Measurements from ENCODE around the gene NDUFS6. TPM values are rescaled to one million over a fixed set of nuclear protein-coding genes. Genes with fewer than 3 reads are reported as not detected.
A peak's percentile ranks its signal among the peaks of the same experiment; 100 is the strongest.

NDUFS6 gene
- total RNA-seq, 1 donor from 2014 or later = 21.3 TPM

- H3K27ac ChIP-seq = no peak overlapping the region
- intact Hi-C loops (cut with DNase I) = no loop called here
- H3K9me3 ChIP-seq = no peaks in the 10 kb centered on the region
- H3K27me3 ChIP-seq (ENCODE audit: low read depth) = peaks cover 13% of the 10 kb centered on the region
- no peak overlapping the region for H3K4me3 ChIP-seq
- ATAC-seq (no peak), DNase-seq (no peak)
- no peak for TF ChIP-seq CTCF (IDR thresholded peaks at IDR 0.05)
- H3K36me3 ChIP-seq = no peaks in the 10 kb centered on the region
- H3K4me1 ChIP-seq = peaks cover 10% of the 10 kb centered on the region
These were observed 11.3 kb upstream of the NDUFS6 start for GRCh38 chr5:1789834-1790471.

GRCh38 chr5:1791176-1791575, 10.0 kb upstream of the NDUFS6 start:
- intact Hi-C loops (cut with DNase I) = no loop called here
- no peak for DNase-seq
- TF ChIP-seq CTCF (IDR thresholded peaks at IDR 0.05) = no peak
- Histone ChIP-seq H3K36me3 (no peaks in the 10 kb centered on the region), H3K4me3 (no peak overlapping the region), H3K27me3 (ENCODE audit: low read depth) (peaks cover 12% of the 10 kb centered on the region), H3K4me1 (peaks cover 10% of the 10 kb centered on the region), H3K9me3 (no peaks in the 10 kb centered on the region), H3K27ac (no peak overlapping the region)
- ATAC-seq = no peak

- ATAC-seq (peak; percentile 30 to 49), DNase-seq (no peak)
- H3K27me3 ChIP-seq (ENCODE audit: low read depth) = no peaks in the 10 kb centered on the region
- TF ChIP-seq CTCF (IDR thresholded peaks at IDR 0.05) = no peak
- intact Hi-C loops (cut with DNase I) = no loop called here
- H3K4me1 ChIP-seq = peaks cover 10% of the 10 kb centered on the region
- no peak overlapping the region for H3K4me3 ChIP-seq
- peaks cover 11% of the 10 kb centered on the region for H3K36me3 ChIP-seq
- no peaks in the 10 kb centered on the region for H3K9me3 ChIP-seq
- peak overlapping the region; percentile 7 for H3K27ac ChIP-seq
These were observed 8.4 kb upstream of the NDUFS6 start for GRCh38 chr5:1792842-1793266.

GRCh38 chr5:1793301-1793740, 7.9 kb upstream of the NDUFS6 start:
- no peak for TF ChIP-seq CTCF (IDR thresholded peaks at IDR 0.05)
- Histone ChIP-seq H3K27me3 (ENCODE audit: low read depth) (no peaks in the 10 kb centered on the region), H3K4me3 (peak overlapping the region; percentile 5), H3K27ac (peak overlapping the region; percentile 7), H3K9me3 (no peaks in the 10 kb centered on the region), H3K36me3 (peaks cover 16% of the 10 kb centered on the region), H3K4me1 (peaks cover 10% of the 10 kb centered on the region)
- DNase-seq (no peak), ATAC-seq (no peak)
- intact Hi-C loops (cut with DNase I) = no loop called here

DNA sequence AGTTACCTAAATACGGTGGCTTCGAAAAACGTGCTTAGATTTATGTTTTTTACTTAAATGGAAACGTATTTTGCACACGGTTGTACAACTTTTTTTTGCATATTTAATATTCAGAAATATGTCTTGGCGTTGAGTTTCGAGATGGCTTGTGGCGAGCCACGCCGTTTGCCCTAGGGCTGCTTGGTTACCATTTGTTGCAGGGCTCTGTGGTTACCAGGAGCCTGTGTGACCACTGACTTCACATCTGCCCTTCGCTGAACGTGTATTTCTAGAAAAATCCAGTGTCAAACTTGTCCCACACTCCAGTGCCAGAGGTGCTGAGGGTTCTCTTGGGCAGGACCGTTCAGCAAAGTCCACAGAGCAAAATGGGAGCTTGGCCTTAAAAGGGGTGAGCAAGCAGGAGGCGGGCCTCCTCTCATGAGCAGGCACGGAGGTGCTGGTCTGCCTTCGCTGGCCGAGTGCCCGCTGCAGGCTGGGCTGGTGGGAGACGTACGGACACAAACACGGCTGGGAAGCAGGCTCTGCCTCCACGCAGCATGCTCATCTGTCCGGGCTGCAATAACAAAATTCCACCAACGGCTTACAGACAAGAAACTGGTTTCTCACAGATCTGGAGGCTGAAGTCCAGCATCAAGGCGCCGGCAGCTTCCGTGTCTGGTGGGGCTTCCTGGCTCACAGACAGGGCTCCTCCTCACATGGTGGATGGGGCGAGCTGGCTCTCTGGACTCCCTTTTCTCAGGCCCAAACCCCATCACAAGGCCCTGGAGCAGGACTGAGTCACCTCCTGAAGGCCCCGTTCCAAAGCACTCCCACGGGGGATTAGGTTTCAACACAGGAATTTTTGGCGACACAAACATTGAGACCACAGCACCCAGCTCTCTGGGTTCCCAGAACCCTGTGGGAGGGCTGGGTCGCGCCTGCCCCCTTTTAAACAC, 7.0 kb upstream of the NDUFS6 start:
- no peak for TF ChIP-seq CTCF (IDR thresholded peaks at IDR 0.05)
- Histone ChIP-seq H3K27ac (no peak overlapping the region), H3K4me1 (peaks cover 18% of the 10 kb centered on the region), H3K36me3 (peaks cover 19% of the 10 kb centered on the region), H3K27me3 (ENCODE audit: low read depth) (no peaks in the 10 kb centered on the region), H3K9me3 (no peaks in the 10 kb centered on the region), H3K4me3 (no peak overlapping the region)
- DNase-seq = no peak
- no peak for ATAC-seq
- intact Hi-C loops (cut with DNase I) = no loop called here

All from lower lobe of right lung (tissue), 2 donors.